Psoas muscle (tissue), 8 donors: ENCODE results near the gene EVI5. TPM values are rescaled to one million over a fixed set of nuclear protein-coding genes. Genes with fewer than 3 reads are reported as not detected.
"Not testable (repeated sequence)": the region's sequence is repeated elsewhere in the genome, so short reads cannot be mapped to it uniquely, and the experiment has no call there.

ENCODE experiments used
- ATAC-seq, 4 donors: fragments of 200-7000 bp; cut with Tn5 transposase; one replicate each; pipeline ENCODE4 v1.9.1; 2020; ENCODE audit warnings: moderate library complexity in 3 of 4, mild to moderate bottlenecking in 2 of 4
- DNase-seq, 2 donors: peaks; one replicate each; pipeline ENCODE4 v3.0.0-alpha.2; 2020
- H3K27ac ChIP-seq: fragments of 200-600 bp; one replicate; pipeline ENCODE4 v1.8.0; 2022
- H3K27me3 ChIP-seq, 3 donors: fragments of 200-600 bp in 1 of 3; one replicate each; pipeline versions ENCODE4 v1.6.1 to v1.8.0; 2013 to 2022; ENCODE audit warnings: low read length in 2 of 3, mild to moderate bottlenecking in 2 of 3, moderate library complexity in 1 of 3; ENCODE audit not compliant: insufficient read depth in 3 of 3
- H3K36me3 ChIP-seq, 2 donors: fragments of 200-600 bp in 1 of 2; one replicate each; pipeline versions ENCODE4 v1.6.1 to v1.8.0; 2013 to 2022; ENCODE audit warnings: low read depth in 1 of 2, mild to moderate bottlenecking in 1 of 2, moderate library complexity in 1 of 2; ENCODE audit not compliant: insufficient read depth in 1 of 2
- H3K4me1 ChIP-seq: fragments of 200-600 bp; one replicate; pipeline ENCODE4 v1.8.0; 2022
- H3K4me3 ChIP-seq: fragments of 200-600 bp; one replicate; pipeline ENCODE4 v1.8.0; 2022; ENCODE audit warnings: mild to moderate bottlenecking
- H3K9me3 ChIP-seq: fragments of 200-600 bp; one replicate; pipeline ENCODE4 v1.8.0; 2022
- WGBS, 3 donors: extraction: QIAGEN DNeasy Blood & Tissue Kit; methylation state at CpG; one replicate each; pipeline versions ENCODE4 v1.1.6 to v1.1.7; 2013; 5-methylcytosine and 5-hydroxymethylcytosine counted together
- intact Hi-C, 2 donors: fragments of 100-400 bp; cut with DNase I; formaldehyde crosslinking; loops; one replicate each; pipeline versions ENCODE4 v1.11.0 to v1.14.2; 2022
- polyA plus RNA-seq, 3 donors: library from polyadenylated mRNA; stranded (reverse); fragments of 200-250 nt; gene quantifications; one replicate each; pipeline ENCODE4 v1.2.3, GENCODE V29; 2013
- total RNA-seq, 4 donors: library from RNA; stranded (reverse); fragmentation: NEBNext Ultra II Directional in 2 of 4; extraction: Animal tissue kit (Norgen Biotek cat#: 25700) in 2 of 4; gene quantifications; one replicate each; pipeline versions ENCODE4 v1.2.1 to v1.2.4, GENCODE V29; 2021 to 2023
- TF ChIP-seq, protein P1 (sequence below): fragments of 200-600 bp; IDR thresholded peaks from one replicate; pipeline ENCODE4 v1.8.0; 2022; ENCODE audit warnings: antibody characterized with exemption
- donor health status: healthy with polysubstance abuse.
- donor health status: DM: no; HTN: no; CAD: no; lungs with moderate emphysema.
- donor health status: Bipolar disorder and iron deficiency.
- donor health status: healthy.
- donor health status: DM: yes; HTN: yes; CAD: no.
- donor health status: DM: no; HTN: no; CAD: no.
- donor health status: DM: no; HTN: no; CAD: no.
- donor health status: DM: yes; HTN: yes; CAD: no.

EVI5 gene
- total and polyA plus RNA-seq, 7 donors, result 2.3 to 15.9 (median 6.3) TPM

- Histone ChIP-seq H3K27me3 (no peaks in the 10 kb centered on the region), H3K36me3 (peaks cover 0 to 19% of the 10 kb centered on the region in 2 donors), H3K9me3 (peaks cover 20% of the 10 kb centered on the region), H3K27ac (no peak overlapping the region), H3K4me3 (no peak overlapping the region), H3K4me1 (no peaks in the 10 kb centered on the region)
- TF ChIP-seq, protein P1, sequence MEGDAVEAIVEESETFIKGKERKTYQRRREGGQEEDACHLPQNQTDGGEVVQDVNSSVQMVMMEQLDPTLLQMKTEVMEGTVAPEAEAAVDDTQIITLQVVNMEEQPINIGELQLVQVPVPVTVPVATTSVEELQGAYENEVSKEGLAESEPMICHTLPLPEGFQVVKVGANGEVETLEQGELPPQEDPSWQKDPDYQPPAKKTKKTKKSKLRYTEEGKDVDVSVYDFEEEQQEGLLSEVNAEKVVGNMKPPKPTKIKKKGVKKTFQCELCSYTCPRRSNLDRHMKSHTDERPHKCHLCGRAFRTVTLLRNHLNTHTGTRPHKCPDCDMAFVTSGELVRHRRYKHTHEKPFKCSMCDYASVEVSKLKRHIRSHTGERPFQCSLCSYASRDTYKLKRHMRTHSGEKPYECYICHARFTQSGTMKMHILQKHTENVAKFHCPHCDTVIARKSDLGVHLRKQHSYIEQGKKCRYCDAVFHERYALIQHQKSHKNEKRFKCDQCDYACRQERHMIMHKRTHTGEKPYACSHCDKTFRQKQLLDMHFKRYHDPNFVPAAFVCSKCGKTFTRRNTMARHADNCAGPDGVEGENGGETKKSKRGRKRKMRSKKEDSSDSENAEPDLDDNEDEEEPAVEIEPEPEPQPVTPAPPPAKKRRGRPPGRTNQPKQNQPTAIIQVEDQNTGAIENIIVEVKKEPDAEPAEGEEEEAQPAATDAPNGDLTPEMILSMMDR, result no peak
- no peak for DNase-seq
- intact Hi-C loops, result no loop called here
- WGBS, 3 donors, result 96 to 99% (median 97%) methylated on average over 4 of the region's 4 CpGs
- ATAC-seq, result no peak
Measured at GRCh38 chr1:92653605-92654381, 131.1 kb downstream of the EVI5 start.

DNA sequence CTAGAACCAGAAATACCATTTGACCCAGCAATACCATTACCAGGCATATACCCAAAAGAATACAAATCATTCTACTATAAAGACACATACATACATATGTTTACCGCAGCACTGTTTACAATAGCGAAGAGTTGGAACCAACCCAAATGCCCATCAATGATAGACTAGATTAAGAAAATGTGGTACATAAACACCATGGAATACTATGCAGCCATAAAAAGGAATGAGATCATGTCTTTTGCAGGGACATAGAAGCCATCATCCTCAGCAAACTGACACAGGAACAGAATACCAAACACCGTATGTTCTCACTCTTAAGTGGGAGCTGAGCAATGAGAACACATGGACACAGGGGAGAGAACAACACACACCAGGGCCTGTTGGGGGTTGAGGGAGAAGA is 144.2 kb downstream of the EVI5 start:
- H3K4me3 ChIP-seq, H3K27ac ChIP-seq, ATAC-seq, H3K9me3 ChIP-seq, H3K4me1 ChIP-seq, H3K27me3 ChIP-seq, H3K36me3 ChIP-seq, DNase-seq, intact Hi-C loops: not testable (repeated sequence)
- WGBS, 3 donors, result 98 to 99% (median 98%) methylated on average over 3 of the region's 3 CpGs

DNA sequence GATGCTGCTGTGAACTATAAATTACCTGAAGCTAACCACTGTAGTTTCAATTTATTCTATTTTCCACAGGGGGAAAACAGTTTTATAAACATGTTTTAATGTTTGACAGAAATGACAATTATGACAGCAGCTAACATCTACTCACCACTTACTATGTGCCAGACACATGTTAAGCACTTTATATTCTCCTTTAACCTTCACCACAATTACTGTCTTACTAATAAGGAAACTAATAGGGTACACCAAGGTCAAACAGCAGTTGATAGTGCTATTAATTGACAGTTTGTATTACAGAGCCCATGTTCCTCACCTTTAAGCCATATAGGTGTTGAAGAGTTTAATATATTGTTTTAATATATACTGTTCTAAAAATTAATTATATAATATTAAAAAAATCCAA is 146.4 kb downstream of the EVI5 start:
- TF ChIP-seq, protein P1, result no peak
- H3K4me3 ChIP-seq, result no peak overlapping the region
- peaks cover 0 to 20% of the 10 kb centered on the region in 2 donors for H3K36me3 ChIP-seq
- DNase-seq, result no peak
- no peaks in the 10 kb centered on the region for H3K27me3 ChIP-seq
- no peaks in the 10 kb centered on the region for H3K4me1 ChIP-seq
- no peak for ATAC-seq
- intact Hi-C loops, result no loop called here
- H3K27ac ChIP-seq, result no peak overlapping the region
- no peaks in the 10 kb centered on the region for H3K9me3 ChIP-seq

- H3K4me1 ChIP-seq, H3K9me3 ChIP-seq, H3K4me3 ChIP-seq, ATAC-seq, H3K27ac ChIP-seq, intact Hi-C loops, H3K27me3 ChIP-seq, DNase-seq: not testable (repeated sequence)
- peaks cover 0 to 20% of the 10 kb centered on the region in 2 donors for H3K36me3 ChIP-seq
- WGBS, 3 donors, result 96 to 97% (median 97%) methylated on average over 16 of the region's 16 CpGs
Measured at GRCh38 chr1:92635203-92635602, 149.7 kb downstream of the EVI5 start.

GRCh38 chr1:92623187-92623778 is 161.6 kb downstream of the EVI5 start:
- ATAC-seq (no peak), DNase-seq (no peak)
- no peaks in the 10 kb centered on the region for H3K4me1 ChIP-seq
- H3K27me3 ChIP-seq, result no peaks in the 10 kb centered on the region
- H3K9me3 ChIP-seq, result no peaks in the 10 kb centered on the region
- no peak overlapping the region for H3K27ac ChIP-seq
- WGBS, 3 donors, result 79 to 90% (median 89%) methylated on average over 3 of the region's 3 CpGs
- H3K4me3 ChIP-seq, result no peak overlapping the region
- TF ChIP-seq, protein P1, result peak; percentile 37
- peaks cover 3 to 20% of the 10 kb centered on the region in 2 donors for H3K36me3 ChIP-seq
- intact Hi-C loops, result loop anchor here (5.0 to 10.0 kb wide), 2 partner anchors 308 to 316 kb away; no protein-coding TSS in a partner anchor
